PFSK-1 (cell line): Measurements from ENCODE around the gene SIRT3.

Experiments
- FOXP2 ChIP-seq: optimal IDR thresholded peaks from 2 replicates; pipeline ENCODE3; 2011; ENCODE audit warnings: borderline replicate concordance, control low read depth, inconsistent platforms; ENCODE audit not compliant: insufficient read depth; ENCODE audit errors: extremely low read length, extremely low read depth
- POLR2AphosphoS5 ChIP-seq: IDR thresholded peaks from 2 replicates; pipeline ENCODE4 v1.6.1; 2012; ENCODE audit warnings: low read depth, mild to moderate bottlenecking, control low read depth, low read length, moderate library complexity
- SIN3A ChIP-seq: IDR thresholded peaks from 2 replicates; pipeline ENCODE4 v1.6.1; 2012; ENCODE audit warnings: mild to moderate bottlenecking, low read length, moderate library complexity, borderline replicate concordance; ENCODE audit not compliant: insufficient read depth
- TAF1 ChIP-seq: IDR thresholded peaks from 2 replicates; pipeline ENCODE4 v1.6.1; 2012; ENCODE audit warnings: low read length, control low read depth, borderline replicate concordance; ENCODE audit not compliant: insufficient read depth
- TF ChIP-seq, protein P1 (sequence below), 2 experiments: IDR thresholded peaks; 2 replicates each; pipeline versions ENCODE4 v1.6.1 to v1.8.0; 2011 to 2012; ENCODE audit warnings: low read depth in 2 of 2, low read length in 2 of 2, control low read depth in 1 of 2, inconsistent platforms in 1 of 2, mild to moderate bottlenecking in 1 of 2, moderate library complexity in 1 of 2; ENCODE audit not compliant: insufficient read depth in 1 of 2

The SIRT3 gene

DNA sequence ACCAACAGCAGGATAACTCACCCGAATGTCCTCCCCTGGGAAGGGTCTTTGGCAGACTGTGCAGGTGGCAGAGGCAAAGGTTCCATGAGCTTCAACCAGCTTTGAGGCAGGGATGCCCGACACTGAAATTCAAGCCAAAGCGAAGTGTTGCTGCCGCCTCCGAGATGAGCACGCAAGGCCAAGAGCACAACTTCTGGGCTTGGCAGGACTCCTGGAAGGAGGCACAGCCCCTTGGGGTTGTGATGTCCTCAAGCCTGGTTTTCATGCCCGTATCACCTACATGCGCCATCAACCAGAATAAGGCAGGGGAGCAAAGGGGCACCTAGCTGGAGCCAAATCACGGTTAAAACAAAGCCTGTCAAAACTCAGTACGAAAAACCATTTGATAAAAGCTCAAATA, 5.7 kb downstream of the SIRT3 start:
- TF ChIP-seq POLR2AphosphoS5, result no peak
- no peak for TF ChIP-seq TAF1

DNA sequence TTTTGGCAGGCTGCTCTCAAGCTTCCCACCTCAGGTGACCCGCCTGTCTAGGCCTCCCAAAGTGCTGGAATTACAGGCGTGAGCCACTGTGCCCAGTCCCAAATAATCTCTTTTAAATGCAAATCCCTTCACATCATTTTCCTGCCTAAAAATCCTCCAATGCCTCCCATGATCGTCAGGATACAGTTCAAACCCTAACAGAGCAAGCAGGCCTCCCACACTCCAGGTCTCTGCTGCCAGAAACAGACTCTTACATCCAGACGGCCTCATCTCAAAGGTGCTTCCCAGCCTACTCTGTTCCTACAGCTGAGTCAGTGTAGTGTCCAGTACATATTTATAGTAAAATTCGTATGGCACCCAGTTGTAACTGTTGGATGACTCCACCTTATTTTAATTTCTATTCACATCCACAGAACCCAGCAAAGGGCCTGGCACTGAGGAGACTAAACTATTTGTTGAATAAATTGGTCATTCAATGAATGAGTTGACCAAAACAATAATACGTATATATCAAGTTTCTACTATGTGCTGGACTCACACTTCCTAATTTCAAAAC, 8.2 kb downstream of the SIRT3 start:
- TF ChIP-seq TAF1 (no peak), SIN3A (no peak), POLR2AphosphoS5 (no peak), FOXP2 (no peak)
- TF ChIP-seq, protein P1, sequence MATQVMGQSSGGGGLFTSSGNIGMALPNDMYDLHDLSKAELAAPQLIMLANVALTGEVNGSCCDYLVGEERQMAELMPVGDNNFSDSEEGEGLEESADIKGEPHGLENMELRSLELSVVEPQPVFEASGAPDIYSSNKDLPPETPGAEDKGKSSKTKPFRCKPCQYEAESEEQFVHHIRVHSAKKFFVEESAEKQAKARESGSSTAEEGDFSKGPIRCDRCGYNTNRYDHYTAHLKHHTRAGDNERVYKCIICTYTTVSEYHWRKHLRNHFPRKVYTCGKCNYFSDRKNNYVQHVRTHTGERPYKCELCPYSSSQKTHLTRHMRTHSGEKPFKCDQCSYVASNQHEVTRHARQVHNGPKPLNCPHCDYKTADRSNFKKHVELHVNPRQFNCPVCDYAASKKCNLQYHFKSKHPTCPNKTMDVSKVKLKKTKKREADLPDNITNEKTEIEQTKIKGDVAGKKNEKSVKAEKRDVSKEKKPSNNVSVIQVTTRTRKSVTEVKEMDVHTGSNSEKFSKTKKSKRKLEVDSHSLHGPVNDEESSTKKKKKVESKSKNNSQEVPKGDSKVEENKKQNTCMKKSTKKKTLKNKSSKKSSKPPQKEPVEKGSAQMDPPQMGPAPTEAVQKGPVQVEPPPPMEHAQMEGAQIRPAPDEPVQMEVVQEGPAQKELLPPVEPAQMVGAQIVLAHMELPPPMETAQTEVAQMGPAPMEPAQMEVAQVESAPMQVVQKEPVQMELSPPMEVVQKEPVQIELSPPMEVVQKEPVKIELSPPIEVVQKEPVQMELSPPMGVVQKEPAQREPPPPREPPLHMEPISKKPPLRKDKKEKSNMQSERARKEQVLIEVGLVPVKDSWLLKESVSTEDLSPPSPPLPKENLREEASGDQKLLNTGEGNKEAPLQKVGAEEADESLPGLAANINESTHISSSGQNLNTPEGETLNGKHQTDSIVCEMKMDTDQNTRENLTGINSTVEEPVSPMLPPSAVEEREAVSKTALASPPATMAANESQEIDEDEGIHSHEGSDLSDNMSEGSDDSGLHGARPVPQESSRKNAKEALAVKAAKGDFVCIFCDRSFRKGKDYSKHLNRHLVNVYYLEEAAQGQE (IDR thresholded peaks at IDR 0.05; ENCODE audit: insufficient read depth in 1 of 2, low read depth in 2 of 2, low read length in 2 of 2), result no peak

DNA sequence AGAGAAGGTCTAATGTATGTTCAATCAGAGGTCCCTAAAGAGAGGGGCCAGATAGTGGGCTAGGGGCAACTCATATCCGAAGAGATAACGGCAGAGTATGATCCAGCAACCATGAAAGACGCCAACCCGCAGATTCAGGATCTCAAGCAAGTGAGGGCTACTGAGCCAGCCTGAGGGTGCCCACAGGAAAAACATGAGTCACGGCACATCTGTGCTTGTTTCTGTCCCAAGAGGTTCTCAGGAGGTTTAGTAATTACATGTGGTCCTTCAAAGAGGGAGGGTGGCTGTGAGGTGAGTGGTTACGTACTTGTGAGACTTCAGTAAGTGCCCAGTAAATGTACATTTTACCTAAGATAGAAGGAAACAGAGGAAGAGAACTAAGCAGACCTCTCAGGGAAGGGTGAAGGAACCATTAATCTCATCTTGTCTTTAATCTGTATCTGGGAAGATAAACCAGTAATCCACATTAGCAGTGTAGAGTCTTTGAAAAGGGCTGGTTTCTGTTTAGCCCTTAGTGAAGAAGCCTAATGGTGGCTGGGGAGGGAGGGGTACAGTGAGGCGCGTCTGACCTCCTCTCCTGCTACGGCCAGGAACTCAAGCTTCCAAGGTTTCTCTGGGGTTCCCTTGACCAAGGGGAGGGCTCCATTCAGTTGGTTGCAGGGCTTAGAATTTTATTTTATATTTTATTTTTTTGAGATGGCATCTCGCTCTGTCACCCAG, 10.2 kb downstream of the SIRT3 start:
- no peak for TF ChIP-seq SIN3A
- no peak for TF ChIP-seq POLR2AphosphoS5
- TF ChIP-seq TAF1, result no peak
- TF ChIP-seq FOXP2, result no peak
- TF ChIP-seq, protein P1 (IDR thresholded peaks at IDR 0.05; ENCODE audit: insufficient read depth in 1 of 2, low read depth in 2 of 2, low read length in 2 of 2), result no peak

DNA sequence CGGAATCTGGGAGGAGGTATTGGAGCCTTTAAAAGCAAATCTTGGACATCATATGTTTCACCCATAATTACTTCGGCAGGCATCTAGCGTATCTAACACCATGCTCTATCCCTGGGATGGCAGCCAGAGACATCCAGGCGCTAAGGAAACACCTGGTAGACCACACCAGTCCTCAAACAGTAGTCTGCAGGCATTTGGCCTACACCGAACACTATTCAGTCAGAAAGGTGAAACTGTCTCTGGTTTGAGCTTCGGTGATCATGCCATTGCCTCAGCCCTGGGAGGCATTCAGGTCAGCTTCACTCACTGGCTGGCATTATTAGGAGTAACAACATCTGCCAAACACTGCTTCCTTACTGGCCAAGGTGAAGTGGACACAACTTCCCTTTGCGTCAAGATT, 11.7 kb downstream of the SIRT3 start:
- TF ChIP-seq, protein P1 (IDR thresholded peaks at IDR 0.05; ENCODE audit: insufficient read depth in 1 of 2, low read depth in 2 of 2, low read length in 2 of 2), result no peak
- TF ChIP-seq FOXP2 (no peak), SIN3A (no peak), POLR2AphosphoS5 (no peak), TAF1 (no peak)

DNA sequence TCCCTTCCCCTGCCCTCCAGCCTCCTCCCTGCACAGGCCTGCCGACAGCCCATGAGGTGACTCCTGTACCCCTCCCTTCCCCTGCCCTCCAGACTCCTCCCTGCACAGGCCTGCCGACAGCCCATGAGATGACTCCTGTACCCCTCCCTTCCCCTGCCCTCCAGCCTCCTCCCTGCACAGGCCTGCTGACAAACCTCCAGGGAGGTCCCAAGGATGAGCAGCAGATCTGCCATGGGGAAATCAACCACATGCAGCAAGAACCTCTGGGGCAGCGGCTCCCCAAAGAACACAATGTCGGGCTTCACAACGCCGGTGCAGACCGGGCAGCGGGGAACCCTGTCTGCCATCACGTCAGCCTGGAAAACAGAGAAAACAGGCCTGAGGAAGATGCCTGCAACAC, 12.3 kb downstream of the SIRT3 start:
- TF ChIP-seq SIN3A (no peak), POLR2AphosphoS5 (no peak), FOXP2 (no peak), TAF1 (no peak)
- TF ChIP-seq, protein P1 (IDR thresholded peaks at IDR 0.05; ENCODE audit: insufficient read depth in 1 of 2, low read depth in 2 of 2, low read length in 2 of 2), result no peak
